Prostate gland (tissue), 2 donors: Measurements from ENCODE around the gene TEX2.

Experiments
- POLR2A ChIP-seq: fragments of 450-650 bp; IDR thresholded peaks from one replicate; pipeline ENCODE4 v1.6.1; 2016; ENCODE audit warnings: antibody characterized with exemption, mild to moderate bottlenecking
- POLR2AphosphoS5 ChIP-seq: sonication (generic); formaldehyde crosslinking; IDR thresholded peaks from one replicate; pipeline ENCODE4 v1.6.1; 2017; ENCODE audit warnings: antibody characterized with exemption
- TF ChIP-seq, protein P1 (sequence below), 4 experiments: fragments of 200-600 bp in 2 of 4; fragments of 450-650 bp in 2 of 4; sonication (generic) in 2 of 4; IDR thresholded peaks; 1 replicate in 3 of 4; 2 replicates in 1 of 4; pipeline ENCODE4 v1.5.1; 2016 to 2019; ENCODE audit warnings: antibody characterized with exemption in 4 of 4, mild to moderate bottlenecking in 2 of 4, moderate library complexity in 2 of 4

DNA sequence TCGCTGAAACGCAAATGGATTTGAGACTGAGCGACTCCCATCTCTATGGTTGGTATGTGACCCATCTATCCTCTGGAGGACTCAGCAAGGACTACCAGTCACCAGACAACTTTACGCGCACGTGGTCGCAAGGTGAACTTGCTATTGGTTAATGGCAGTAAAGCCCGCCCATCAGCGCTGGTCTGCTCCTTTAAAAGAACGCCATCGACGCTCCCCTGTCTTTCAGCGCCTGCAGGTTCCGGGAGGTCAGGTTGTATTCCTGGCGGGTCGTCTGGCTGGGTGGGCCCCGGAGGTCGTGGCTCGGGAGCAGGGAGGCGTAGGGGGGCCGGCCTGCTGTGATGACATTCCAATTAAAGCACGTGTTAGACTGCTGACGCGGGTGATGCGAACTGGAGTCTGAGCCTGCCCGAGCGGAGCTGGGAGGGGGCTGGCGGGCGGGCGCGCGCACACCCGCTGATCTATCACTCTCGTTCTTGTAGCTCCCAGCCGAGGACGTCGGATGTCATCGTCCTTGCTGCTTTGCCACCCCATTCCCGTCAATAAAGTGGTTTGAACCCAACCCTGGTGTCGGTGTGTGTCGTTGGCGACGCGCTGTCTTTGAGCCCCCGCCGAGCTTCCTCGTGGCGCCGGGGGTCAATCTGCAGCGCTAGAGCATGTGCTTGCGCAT lies 117.2 kb downstream of the TEX2 start:
- TF ChIP-seq POLR2A = no peak
- peak; percentile 99 for TF ChIP-seq POLR2AphosphoS5
- TF ChIP-seq, protein P1, sequence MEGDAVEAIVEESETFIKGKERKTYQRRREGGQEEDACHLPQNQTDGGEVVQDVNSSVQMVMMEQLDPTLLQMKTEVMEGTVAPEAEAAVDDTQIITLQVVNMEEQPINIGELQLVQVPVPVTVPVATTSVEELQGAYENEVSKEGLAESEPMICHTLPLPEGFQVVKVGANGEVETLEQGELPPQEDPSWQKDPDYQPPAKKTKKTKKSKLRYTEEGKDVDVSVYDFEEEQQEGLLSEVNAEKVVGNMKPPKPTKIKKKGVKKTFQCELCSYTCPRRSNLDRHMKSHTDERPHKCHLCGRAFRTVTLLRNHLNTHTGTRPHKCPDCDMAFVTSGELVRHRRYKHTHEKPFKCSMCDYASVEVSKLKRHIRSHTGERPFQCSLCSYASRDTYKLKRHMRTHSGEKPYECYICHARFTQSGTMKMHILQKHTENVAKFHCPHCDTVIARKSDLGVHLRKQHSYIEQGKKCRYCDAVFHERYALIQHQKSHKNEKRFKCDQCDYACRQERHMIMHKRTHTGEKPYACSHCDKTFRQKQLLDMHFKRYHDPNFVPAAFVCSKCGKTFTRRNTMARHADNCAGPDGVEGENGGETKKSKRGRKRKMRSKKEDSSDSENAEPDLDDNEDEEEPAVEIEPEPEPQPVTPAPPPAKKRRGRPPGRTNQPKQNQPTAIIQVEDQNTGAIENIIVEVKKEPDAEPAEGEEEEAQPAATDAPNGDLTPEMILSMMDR (IDR thresholded peaks at IDR 0.05) = peak in 1 of 4 experiments; percentile 48
